ENCODE measurements around the gene SRGAP1. TPM values are rescaled to one million over a fixed set of nuclear protein-coding genes. Genes with fewer than 3 reads are reported as not detected.

Gene SRGAP1
- total RNA-seq, 1 experiment from 2014 or later: 28.3 TPM

- Mint-ChIP-seq H3K4me3 (ENCODE audit: low read depth, unreplicated experiment) (peak overlapping the region; percentile 58), H3K27me3 (ENCODE audit: unreplicated experiment) (no peaks in the 10 kb centered on the region), H3K27ac (ENCODE audit: unreplicated experiment) (peak overlapping the region; percentile 78), H3K9me3 (ENCODE audit: low read depth, unreplicated experiment) (no peaks in the 10 kb centered on the region), H3K4me1 (ENCODE audit: low read depth, unreplicated experiment) (peaks cover 36% of the 10 kb centered on the region), H3K36me3 (ENCODE audit: insufficient read depth, unreplicated experiment) (no peaks in the 10 kb centered on the region)
- BruUV-seq (replicated peaks): TSS peak; percentile 69
- DNase-seq: peak; percentile 79
- no peak for TF ChIP-seq CTCF (IDR thresholded peaks at IDR 0.05; ENCODE audit: unreplicated experiment)
- CTCF ChIA-PET: interaction anchor here (0.6 to 1.8 kb wide), 6 partner anchors 18 to 72 kb away, joined by 3 to 6 read pairs (median 4); partner anchors contain the start of gene SRGAP1
- intact Hi-C loops (cut with micrococcal nuclease; ENCODE audit: unreplicated experiment): loop anchor here (5.0 kb wide), 2 partner anchors 35 to 55 kb away; no protein-coding TSS in a partner anchor
Observed at GRCh38 chr12:63862187-63862968, 17.9 kb downstream of the SRGAP1 start.

GRCh38 chr12:63862969-63863230, 18.4 kb downstream of the SRGAP1 start:
- Mint-ChIP-seq H3K4me1 (ENCODE audit: low read depth, unreplicated experiment) (peaks cover 36% of the 10 kb centered on the region), H3K36me3 (ENCODE audit: insufficient read depth, unreplicated experiment) (no peaks in the 10 kb centered on the region), H3K9me3 (ENCODE audit: low read depth, unreplicated experiment) (no peaks in the 10 kb centered on the region), H3K4me3 (ENCODE audit: low read depth, unreplicated experiment) (peak overlapping the region; percentile 58), H3K27me3 (ENCODE audit: unreplicated experiment) (no peaks in the 10 kb centered on the region), H3K27ac (ENCODE audit: unreplicated experiment) (peak overlapping the region; percentile 78)
- no peak for TF ChIP-seq CTCF (IDR thresholded peaks at IDR 0.05; ENCODE audit: unreplicated experiment)
- intact Hi-C loops (cut with micrococcal nuclease; ENCODE audit: unreplicated experiment): loop anchor here (5.0 kb wide), 2 partner anchors 34 to 54 kb away; no protein-coding TSS in a partner anchor
- DNase-seq: no peak
- CTCF ChIA-PET: interaction anchor here (0.6 to 1.8 kb wide), 8 partner anchors 18 to 115 kb away, joined by 3 to 6 read pairs (median 3); partner anchors contain the start of gene SRGAP1
- no TSS peak for BruUV-seq (replicated peaks)

- CTCF ChIA-PET: interaction anchor here (0.7 to 1.6 kb wide), 5 partner anchors 19 to 114 kb away, joined by 3 to 5 read pairs (median 3); partner anchors contain the start of gene SRGAP1
- Mint-ChIP-seq H3K4me1 (ENCODE audit: low read depth, unreplicated experiment) (peaks cover 38% of the 10 kb centered on the region), H3K27me3 (ENCODE audit: unreplicated experiment) (no peaks in the 10 kb centered on the region), H3K4me3 (ENCODE audit: low read depth, unreplicated experiment) (peak overlapping the region; percentile 58), H3K9me3 (ENCODE audit: low read depth, unreplicated experiment) (no peaks in the 10 kb centered on the region), H3K36me3 (ENCODE audit: insufficient read depth, unreplicated experiment) (no peaks in the 10 kb centered on the region), H3K27ac (ENCODE audit: unreplicated experiment) (peak overlapping the region; percentile 78)
- intact Hi-C loops (cut with micrococcal nuclease; ENCODE audit: unreplicated experiment): loop anchor here (5.0 kb wide), 2 partner anchors 33 to 53 kb away; no protein-coding TSS in a partner anchor
- DNase-seq: no peak
- no TSS peak for BruUV-seq (replicated peaks)
- TF ChIP-seq CTCF (IDR thresholded peaks at IDR 0.05; ENCODE audit: unreplicated experiment): no peak
Observed at GRCh38 chr12:63863658-63864453, 19.4 kb downstream of the SRGAP1 start.

GRCh38 chr12:63864454-63864706, 19.9 kb downstream of the SRGAP1 start:
- Mint-ChIP-seq H3K4me1 (ENCODE audit: low read depth, unreplicated experiment) (peaks cover 43% of the 10 kb centered on the region), H3K4me3 (ENCODE audit: low read depth, unreplicated experiment) (no peak overlapping the region), H3K27me3 (ENCODE audit: unreplicated experiment) (no peaks in the 10 kb centered on the region), H3K27ac (ENCODE audit: unreplicated experiment) (no peak overlapping the region), H3K36me3 (ENCODE audit: insufficient read depth, unreplicated experiment) (no peaks in the 10 kb centered on the region), H3K9me3 (ENCODE audit: low read depth, unreplicated experiment) (no peaks in the 10 kb centered on the region)
- no peak for DNase-seq
- BruUV-seq (replicated peaks): no TSS peak
- CTCF ChIA-PET: interaction anchor here (1.6 kb wide), 1 partner anchor 20 kb away, joined by 5 read pairs; the partner anchor contains the start of gene SRGAP1
- no peak for TF ChIP-seq CTCF (IDR thresholded peaks at IDR 0.05; ENCODE audit: unreplicated experiment)
- intact Hi-C loops (cut with micrococcal nuclease; ENCODE audit: unreplicated experiment): loop anchor here (5.0 kb wide), 2 partner anchors 33 to 53 kb away; no protein-coding TSS in a partner anchor
